CD4-positive, alpha-beta T cell treated with Interleukin-4 for 1 hour (primary cell): ENCODE measurements around the gene NUDC.
"Not testable (repeated sequence)": the region's sequence is repeated elsewhere in the genome, so short reads cannot be mapped to it uniquely, and the experiment has no call there.

Experiments used
- DNase-seq, 2 donors: peaks; one replicate each; pipeline ENCODE4 v3.0.0-alpha.2; 2020 to 2022

Gene NUDC

DNA sequence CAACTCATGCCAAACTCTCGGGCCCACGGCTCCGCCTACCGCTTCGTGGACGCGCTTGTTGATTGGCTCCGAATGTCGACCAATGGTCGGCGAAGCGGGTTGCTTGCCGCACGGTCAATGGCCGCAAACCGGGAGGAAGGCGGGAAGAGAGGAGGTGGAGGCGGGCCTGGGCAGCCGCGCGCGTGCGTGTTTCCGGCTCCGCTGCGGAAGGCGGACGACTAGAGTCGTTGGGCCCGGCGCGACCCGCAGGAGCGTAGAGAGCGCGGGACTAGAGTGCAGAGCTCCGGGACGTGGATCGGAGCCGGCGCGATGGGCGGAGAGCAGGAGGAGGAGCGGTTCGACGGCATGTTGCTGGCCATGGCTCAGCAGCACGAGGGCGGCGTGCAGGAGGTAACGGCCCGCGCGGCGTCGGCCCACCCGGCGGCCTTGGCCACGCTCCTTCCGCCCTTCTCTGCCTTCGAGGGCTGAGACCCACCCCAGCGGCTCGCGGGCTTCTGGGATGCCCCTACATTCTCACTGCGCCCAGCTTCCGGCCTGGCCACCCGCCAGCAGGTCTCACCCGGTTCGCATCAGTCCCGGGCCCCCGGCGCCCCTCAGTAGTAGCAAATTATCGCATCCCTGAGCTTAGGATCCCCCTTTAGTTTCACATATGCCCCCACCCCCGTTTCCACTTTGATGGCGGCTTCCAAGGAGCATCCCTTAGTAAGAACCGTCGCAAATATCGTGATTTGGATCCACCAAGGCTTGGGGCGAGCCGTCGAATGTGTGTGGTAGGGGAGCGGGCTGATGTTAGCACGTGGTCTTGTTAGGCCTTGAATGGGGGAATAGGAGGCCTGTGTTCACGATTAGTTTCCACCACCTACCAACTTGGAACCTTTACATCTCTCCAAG lies at the start of gene NUDC:
TSS of gene NUDC (plus strand) at position 204 of the 891 bp plus-strand sequence. CDS start at position 310, 106 bp downstream.
- peak; percentile 97 for DNase-seq

DNA sequence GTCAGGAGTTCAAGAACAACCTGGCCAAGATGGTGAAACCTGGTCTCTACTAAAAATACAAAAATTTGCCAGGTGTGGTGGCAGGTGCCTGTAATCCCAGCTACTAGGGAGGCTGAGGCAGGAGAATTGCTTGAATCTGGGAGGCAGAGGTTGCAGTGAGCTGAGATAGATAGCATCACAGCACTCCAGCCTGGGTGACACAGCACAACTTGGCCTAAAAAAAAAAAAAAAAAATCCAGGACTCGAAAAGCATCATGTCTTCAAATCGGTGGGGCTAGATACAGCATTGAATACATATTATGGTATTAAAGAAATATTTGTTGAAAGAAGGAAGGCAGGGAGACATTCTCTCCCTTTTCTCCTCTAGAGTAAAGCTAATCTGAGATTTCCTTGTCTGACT lies 48.4 kb upstream of the NUDC start:
- DNase-seq: not testable (repeated sequence)

DNA sequence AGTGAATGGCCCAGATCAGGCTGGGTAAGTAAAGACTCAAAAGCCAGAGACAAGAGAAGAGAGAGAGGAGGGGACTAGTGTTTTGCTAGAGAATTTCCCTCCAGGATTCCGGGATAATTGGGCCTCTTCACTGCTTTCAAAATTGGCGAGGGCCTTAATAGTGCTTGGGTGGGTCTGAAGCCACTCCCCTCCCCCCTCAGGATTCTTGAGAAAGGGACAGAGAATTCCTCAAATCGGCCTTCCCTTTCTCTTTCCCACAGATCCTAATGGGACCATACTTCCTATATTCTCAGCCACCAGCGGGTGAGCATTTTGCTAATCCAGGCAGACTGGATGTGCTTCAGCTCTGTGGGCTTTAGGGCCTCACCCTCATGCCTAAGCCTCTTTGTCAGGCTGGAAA lies 46.6 kb upstream of the NUDC start:
- DNase-seq: no peak

- no peak for DNase-seq
Observed at GRCh38 chr1:26877326-26877725, 44.2 kb upstream of the NUDC start.

DNA sequence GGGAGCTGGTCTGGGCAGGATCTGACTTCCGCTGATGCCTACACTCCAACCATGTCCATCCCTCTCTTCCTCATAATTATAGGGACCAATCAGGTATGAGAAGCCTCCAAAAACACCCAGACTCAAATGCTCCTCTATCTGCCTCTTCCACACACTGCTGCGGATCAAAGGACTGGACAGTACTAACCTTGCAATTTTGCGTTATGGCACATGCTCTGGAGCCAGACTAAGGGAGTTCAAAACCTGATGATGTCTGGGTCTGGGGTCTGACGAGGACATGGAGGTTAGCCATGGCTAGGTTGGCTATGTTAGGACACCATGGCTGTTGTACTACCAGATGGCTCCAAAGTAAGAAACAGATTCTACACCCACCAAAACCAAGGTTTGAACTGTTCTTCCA lies 41.8 kb upstream of the NUDC start:
- no peak for DNase-seq

GRCh38 chr1:26881611-26882010 lies 39.9 kb upstream of the NUDC start:
- not testable (repeated sequence) for DNase-seq

GRCh38 chr1:26882696-26883463 lies 38.7 kb upstream of the NUDC start:
- DNase-seq: no peak

DNA sequence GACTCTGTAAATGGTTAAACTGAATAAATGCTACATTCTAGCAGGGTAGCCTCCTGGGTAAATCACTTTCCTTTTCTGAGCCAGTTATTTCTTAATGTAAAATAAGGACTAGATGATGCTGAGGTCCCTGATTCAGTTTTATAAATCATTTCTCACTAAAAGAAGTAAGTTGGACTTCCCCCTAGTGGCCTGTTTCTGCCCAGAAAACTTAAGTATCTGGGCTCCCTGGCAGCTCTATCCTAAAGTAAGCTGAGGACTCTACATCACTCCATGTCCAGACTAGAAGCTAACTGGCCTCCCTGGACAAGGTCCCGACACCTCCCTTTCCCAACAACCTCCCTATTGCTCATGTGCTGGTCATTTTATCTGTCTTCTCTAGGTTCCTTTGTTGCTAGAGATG lies 34.4 kb upstream of the NUDC start:
- DNase-seq: peak in 1 of 2 donors; percentile 36

DNA sequence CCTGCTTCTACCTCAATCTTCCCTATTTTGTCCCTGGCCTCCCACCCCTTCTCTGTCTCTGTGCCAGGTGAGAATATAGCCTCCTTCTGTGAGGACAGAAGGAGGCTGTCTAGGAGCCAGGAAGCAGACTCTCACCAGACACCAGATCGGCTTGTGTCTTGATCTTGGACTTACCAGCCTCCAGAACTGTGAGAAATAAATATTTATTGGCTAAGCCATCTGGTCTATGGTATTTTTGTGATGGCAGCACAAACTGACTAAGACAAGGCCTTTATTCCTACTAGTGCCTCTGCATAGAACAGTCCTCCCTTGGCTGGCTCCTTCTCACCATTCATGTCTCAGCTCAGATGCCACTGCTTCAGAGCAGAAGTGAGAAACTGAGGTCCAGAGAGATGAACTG lies 33.3 kb upstream of the NUDC start:
- DNase-seq: no peak

- peak; percentile 81 for DNase-seq
Observed at GRCh38 chr1:26889551-26890466, 31.7 kb upstream of the NUDC start, which contains the start of gene GPN2. Gene GPN2, minus strand, starts transcription at chr1:26890283. Its CDS starts 187 bp downstream, at chr1:26890096.

DNA sequence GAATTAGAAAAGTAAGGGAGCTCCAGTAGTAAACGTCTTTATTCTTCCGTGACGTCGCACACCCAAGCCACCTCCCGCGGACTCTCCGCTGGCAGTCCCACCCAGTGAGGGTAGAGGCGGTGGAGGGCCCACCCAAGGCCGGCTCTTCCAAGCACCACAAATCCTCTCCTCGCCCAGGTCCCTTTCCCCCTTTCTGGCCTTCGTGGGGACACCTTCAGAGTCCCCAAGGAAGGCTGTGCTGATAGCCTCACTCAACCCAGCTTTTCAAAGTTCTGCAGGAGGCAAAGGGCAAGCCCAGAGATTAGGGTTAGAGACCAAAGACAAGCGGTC lies 31.1 kb upstream of the NUDC start:
- no peak for DNase-seq

DNA sequence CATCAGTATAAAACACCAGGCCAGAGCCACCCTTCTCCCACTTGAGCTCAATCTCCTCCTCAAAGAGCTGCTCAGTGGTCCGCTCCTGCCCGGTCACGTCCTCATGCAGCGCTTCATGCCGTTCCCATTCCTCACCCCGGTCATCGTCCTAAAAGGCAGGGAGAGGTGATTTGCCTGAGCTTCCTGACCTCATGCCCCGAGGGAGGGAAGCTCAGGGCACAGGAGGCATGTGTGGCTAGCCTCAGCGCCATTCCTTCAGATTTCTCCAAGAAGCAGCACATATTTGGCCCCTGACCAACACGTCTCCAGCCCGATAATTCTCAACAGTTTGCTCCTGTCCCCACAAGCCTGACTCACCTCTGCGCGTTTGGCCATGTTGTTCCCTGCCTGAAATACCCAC lies 27.3 kb upstream of the NUDC start:
- DNase-seq: no peak

- DNase-seq: no peak
Observed at GRCh38 chr1:26897351-26897750, 24.2 kb upstream of the NUDC start.

DNA sequence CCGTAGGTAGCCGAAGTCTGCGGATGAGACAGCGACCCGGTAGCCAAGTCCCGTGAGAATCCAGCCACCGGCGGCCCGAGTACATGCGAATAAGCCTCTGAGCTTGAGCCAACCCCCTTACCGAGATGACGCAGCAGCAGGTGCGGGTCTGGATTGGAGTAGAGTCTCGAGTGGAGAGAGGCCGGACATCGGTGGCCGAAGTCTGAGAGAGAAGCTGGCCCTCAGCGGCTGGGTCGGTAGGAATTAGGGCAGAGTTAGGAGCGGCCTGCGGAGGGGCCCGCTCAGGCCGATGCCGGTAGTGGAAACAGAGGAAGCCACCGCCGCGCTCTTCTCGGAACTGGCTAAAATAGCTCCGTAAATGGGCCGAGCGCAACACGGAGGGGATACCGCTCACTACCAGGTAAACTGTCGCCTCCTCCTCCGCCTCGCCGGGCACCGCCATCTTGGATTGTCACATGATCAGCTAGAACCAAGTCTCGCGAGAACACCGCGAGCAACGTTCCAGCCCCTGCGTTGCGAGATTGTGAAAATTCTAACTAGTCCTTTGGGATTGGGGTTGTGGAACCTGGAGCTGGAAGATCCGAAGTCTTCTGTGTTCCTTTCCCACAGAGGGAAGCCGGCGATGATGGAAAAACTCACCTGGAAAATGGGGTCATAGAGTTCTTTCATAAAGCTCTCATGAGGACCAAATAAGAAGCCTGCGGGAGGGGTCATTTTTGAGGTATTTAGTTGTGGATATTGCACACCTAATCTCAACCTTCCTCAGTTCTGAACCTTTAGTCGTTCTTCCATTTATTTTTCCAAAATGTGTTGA lies 21.3 kb upstream of the NUDC start, which contains the start of gene GPATCH3:
TSS of gene GPATCH3 (minus strand) at position 467 of the 814 bp plus-strand sequence. CDS start at position 442, 25 bp downstream.
- peak; percentile 90 to 91 for DNase-seq

DNA sequence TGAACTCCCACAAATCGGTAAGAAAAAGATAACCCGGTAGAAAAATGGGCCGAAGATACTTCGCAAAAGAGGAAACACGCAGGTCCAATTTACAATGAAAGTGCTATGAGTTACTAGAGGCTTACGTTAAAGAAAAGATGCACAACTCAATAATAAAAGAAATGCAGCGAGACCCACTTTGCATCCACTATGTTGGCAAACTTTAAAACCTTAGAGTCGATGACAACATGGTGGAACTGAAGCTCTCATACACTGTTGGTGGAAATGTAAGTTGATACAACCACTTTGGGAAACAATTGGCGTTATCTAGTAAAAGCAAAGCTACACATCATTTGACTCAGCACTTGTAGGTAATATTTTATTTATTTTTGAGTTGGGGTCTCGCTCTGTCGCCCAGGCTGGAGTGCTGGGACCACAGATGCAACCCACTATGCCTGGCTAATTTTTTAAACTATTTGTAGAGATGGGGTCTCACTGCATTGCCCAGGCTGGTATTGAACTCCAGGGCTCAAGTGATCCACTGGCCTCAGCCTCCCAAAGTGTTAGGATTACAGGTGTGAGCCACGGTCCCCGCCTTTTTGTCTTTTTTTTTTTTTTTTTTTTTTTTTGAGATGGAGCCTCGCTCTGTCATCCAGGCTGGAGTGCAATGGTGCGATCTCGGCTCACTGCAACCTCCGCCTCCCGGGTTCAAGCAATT lies 20.6 kb upstream of the NUDC start:
- no peak for DNase-seq

GRCh38 chr1:26907071-26907917 lies 14.2 kb upstream of the NUDC start:
- no peak for DNase-seq

DNA sequence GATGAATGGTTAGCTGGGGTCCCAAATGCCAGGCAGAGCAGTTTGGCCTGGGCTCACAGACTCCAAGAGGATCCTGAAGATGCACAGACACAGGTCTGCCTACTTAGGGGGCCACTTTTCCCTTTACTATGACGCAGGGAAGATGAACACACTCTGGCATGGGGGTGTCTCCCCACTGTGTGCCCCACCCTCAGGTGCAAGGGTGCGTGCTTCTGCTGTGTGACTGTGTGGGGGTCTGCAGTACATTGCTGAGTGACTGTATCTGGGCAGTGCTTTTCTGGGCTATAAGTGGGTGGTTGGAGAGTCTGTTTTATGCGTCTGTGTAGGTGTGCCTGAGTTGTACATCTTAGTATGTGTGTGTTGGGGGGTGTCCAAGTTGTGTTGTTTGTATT lies 11.6 kb upstream of the NUDC start:
- DNase-seq: no peak

DNA sequence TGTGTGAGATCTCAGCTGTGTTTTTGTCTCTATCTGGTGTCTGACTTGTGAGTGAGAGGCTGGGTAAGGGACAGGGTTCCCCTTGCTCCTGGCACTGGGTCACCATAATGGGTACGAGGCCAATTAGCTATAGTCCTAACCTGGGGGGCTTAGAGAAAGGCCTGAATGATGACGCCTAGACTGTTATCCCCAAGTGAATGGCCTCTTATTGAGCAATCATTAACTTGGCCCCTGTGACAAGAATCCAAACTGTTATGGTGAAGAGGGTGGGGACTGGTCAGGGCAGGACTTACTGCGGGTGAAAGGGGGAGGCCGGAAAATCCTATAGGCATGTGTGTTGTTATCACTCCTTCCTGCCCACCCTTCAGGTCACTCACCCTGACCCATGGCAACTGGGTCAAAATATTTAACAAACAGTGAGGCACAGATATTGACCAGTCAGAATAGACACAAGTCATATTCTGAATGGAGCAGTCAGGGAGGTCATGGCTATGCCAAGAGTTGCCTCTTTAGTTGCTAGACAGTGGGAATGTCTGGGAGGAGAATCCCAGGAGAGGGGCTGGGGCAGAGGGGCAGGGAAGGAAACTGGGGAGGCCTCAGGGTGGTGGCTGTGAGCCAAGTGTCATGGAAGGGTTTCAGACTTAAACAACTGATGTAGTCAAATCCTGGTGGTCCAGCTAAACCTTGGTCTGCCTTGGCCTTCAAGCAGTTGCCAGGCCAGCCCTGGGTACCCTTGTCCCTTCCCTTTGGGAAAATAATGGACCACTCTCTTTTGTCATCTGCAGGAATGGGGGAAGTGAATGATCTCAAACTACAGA lies 11.0 kb upstream of the NUDC start:
- no peak for DNase-seq

GRCh38 chr1:26911399-26912146 lies 10.0 kb upstream of the NUDC start:
- no peak for DNase-seq
